ENCODE results near the gene EVI5. TPM values are rescaled to one million over a fixed set of nuclear protein-coding genes. Genes with fewer than 3 reads are reported as not detected.

EVI5 gene
- total RNA-seq = 54.2 and 71.5 TPM in 2 replicates

GRCh38 chr1:92784639-92785500 lies at the start of gene EVI5:
Gene EVI5 (minus strand): TSS chr1:92785108. CDS start chr1:92736546, 48,562 bp downstream.

GRCh38 chr1:92831762-92832536 lies 47.0 kb upstream of the EVI5 start, which contains the start of gene RPL5:
Gene RPL5 (plus strand): TSS chr1:92832040. CDS start chr1:92832115, 75 bp downstream.

GRCh38 chr1:92486251-92487077 lies 298.4 kb downstream of the EVI5 start, which contains the start of gene GFI1:
Gene GFI1 (minus strand): TSS chr1:92486925. CDS start chr1:92483487, 3,438 bp downstream.

Other genes starting within 250 kb of the EVI5 start
- 841 and 998 TPM in 2 replicates for gene RPL5, start 46.9 kb upstream of the EVI5 start, total RNA-seq
- 6.9 and 24.6 TPM in 2 replicates for gene DIPK1A, start 176.4 kb upstream of the EVI5 start, total RNA-seq